GM12878 (cell line): ENCODE results near the gene SPAG7. TPM values are rescaled to one million over a fixed set of nuclear protein-coding genes. Genes with fewer than 3 reads are reported as not detected.

Source experiments
- ATAC-seq: fragments of 200-7000 bp; cut with Tn5 transposase; 3 replicates; pipeline ENCODE4 v1.9.1; 2020; ENCODE audit warnings: mild to moderate bottlenecking, moderate library complexity
- BruUV-seq: library from RNA; stranded (reverse); fragments of 400-500 nt; replicated peaks from 2 replicates; lab custom pipeline; 2021; lab: Mats Ljungman, UMichigan
- CTCF ChIA-PET: fragments of 300-600 bp; sonication (Branson Sonifier 250); formaldehyde crosslinking; extraction: SDS; loops from one replicate; lab custom pipeline; 2021; ENCODE audit warnings: inconsistent platforms; lab: Yijun Ruan, JAX
- POLR2A ChIA-PET: fragments of 350-600 bp; formaldehyde crosslinking; extraction: SDS; loops from one replicate; lab custom pipeline; 2021; ENCODE audit warnings: inconsistent platforms; lab: Charles Lee
- RAD21 ChIA-PET: fragments of 300-600 bp; sonication (Branson Sonifier 250); formaldehyde crosslinking; loops from one replicate; lab custom pipeline; 2023; ENCODE audit warnings: antibody characterized with exemption; ENCODE audit not compliant: unreplicated experiment; lab: Charles Lee
- SMC1A ChIA-PET: fragments of 300-600 bp; sonication (Branson Sonifier 250); formaldehyde crosslinking; loops from one replicate; lab custom pipeline; 2023; ENCODE audit not compliant: unreplicated experiment, uncharacterized antibody; lab: Charles Lee
- DNase-seq: peaks from one replicate; pipeline ENCODE4 v3.0.0-alpha.2; 2011; ENCODE audit warnings: low read depth, low spot score
- FAIRE-seq: peaks from 3 replicates; lab custom pipeline; 2011; peaks lifted over from hg19 to GRCh38; lab: Jason Lieb, UNC
- H2AFZ ChIP-seq: 2 replicates; pipeline ENCODE4 v1.6.0; 2011; ENCODE audit warnings: low read depth, low read length, control low read depth; ENCODE audit not compliant: control insufficient read depth
- H3K27ac ChIP-seq: 2 replicates; pipeline ENCODE4 v1.5.1; 2011; ENCODE audit warnings: control low read depth; ENCODE audit not compliant: control insufficient read depth, insufficient read depth
- H3K27me3 ChIP-seq, 2 experiments: replicated peaks in 1 of 2; 2 replicates each; pipeline versions ENCODE4 v1.6.0 to v1.6.1; 2011; ENCODE audit warnings: low read length in 1 of 2; ENCODE audit not compliant: control insufficient read depth in 2 of 2, insufficient read depth in 2 of 2
- H3K36me3 ChIP-seq, 2 experiments: 2 replicates each; pipeline ENCODE4 v1.5.1; 2011; ENCODE audit warnings: low read length in 1 of 2; ENCODE audit not compliant: control insufficient read depth in 2 of 2, insufficient read depth in 2 of 2
- H3K4me1 ChIP-seq: 2 replicates; pipeline ENCODE4 v1.6.1; 2011; ENCODE audit warnings: mild to moderate bottlenecking, low read length, moderate library complexity, mixed read lengths; ENCODE audit not compliant: control insufficient read depth, insufficient read depth
- H3K4me2 ChIP-seq: 2 replicates; pipeline ENCODE4 v1.6.0; 2011; ENCODE audit warnings: control low read depth; ENCODE audit not compliant: control insufficient read depth, insufficient read depth
- H3K4me3 ChIP-seq: fragments of 200-600 bp; sonication (generic); 2 replicates; pipeline ENCODE4 v1.5.1; 2016
- H3K79me2 ChIP-seq: 2 replicates; pipeline ENCODE4 v1.6.0; 2011; ENCODE audit warnings: low read length; ENCODE audit not compliant: control insufficient read depth, insufficient read depth
- H3K9ac ChIP-seq: 2 replicates; pipeline ENCODE4 v1.8.0; 2011; ENCODE audit warnings: low read length, control low read depth, mixed read lengths; ENCODE audit not compliant: control insufficient read depth, insufficient read depth
- H3K9me3 ChIP-seq: replicated peaks from 3 replicates; pipeline ENCODE4 v1.5.1; 2011; ENCODE audit warnings: mild to moderate bottlenecking, low read length; ENCODE audit not compliant: control insufficient read depth, insufficient read depth
- H4K20me1 ChIP-seq: 2 replicates; pipeline ENCODE4 v1.6.0; 2011; ENCODE audit not compliant: control insufficient read depth, insufficient read depth
- PBX3 ChIP-seq: IDR thresholded peaks from 2 replicates; pipeline ENCODE4 v1.6.1; 2011; ENCODE audit warnings: mild to moderate bottlenecking, low read depth, low read length, moderate library complexity; ENCODE audit not compliant: insufficient replicate concordance
- RAD51 ChIP-seq: fragments of 450-650 bp; IDR thresholded peaks from 2 replicates; pipeline ENCODE4 v1.6.1; 2016; ENCODE audit warnings: moderate library complexity, mild to moderate bottlenecking, inconsistent platforms
- SMARCA5 ChIP-seq: fragments of 450-650 bp; IDR thresholded peaks from 2 replicates; pipeline ENCODE4 v1.6.1; 2017; ENCODE audit warnings: mild to moderate bottlenecking
- STAT1 ChIP-seq: fragments of 450-650 bp; conservative IDR thresholded peaks from 2 replicates; pipeline ENCODE4 v1.6.1; 2014; ENCODE audit warnings: antibody characterized with exemption, mild to moderate bottlenecking
- USF2 ChIP-seq: IDR thresholded peaks from 2 replicates; pipeline ENCODE4 v1.6.1; 2011; ENCODE audit warnings: low read depth, low read length, improper control_type of control experiment, borderline replicate concordance
- ZBED1 ChIP-seq: IDR thresholded peaks from 2 replicates; pipeline ENCODE4 v1.6.1; 2016; ENCODE audit warnings: borderline replicate concordance
- ZBTB33 ChIP-seq: fragments of 450-650 bp; IDR thresholded peaks from 2 replicates; pipeline ENCODE4 v1.6.1; 2017; ENCODE audit warnings: mild to moderate bottlenecking
- WGBS: methylation state at CpG from one replicate; pipeline ENCODE4 v1.1.6; 2016; ENCODE audit warnings: low lambda C conversion rate; ENCODE audit not compliant: insufficient replicate concordance, insufficient coverage; ENCODE audit errors: missing lambda C conversion rate; 5-methylcytosine and 5-hydroxymethylcytosine counted together
- in situ Hi-C: fragments of 300-500 bp; cut with MboI; formaldehyde crosslinking; loops from 9 replicates; pipeline ENCODE4 v1.14.3; 2018; ENCODE audit warnings: mixed read lengths
- intact Hi-C: fragments of 100-400 bp; cut with micrococcal nuclease; formaldehyde crosslinking; loops from one replicate; pipeline ENCODE4 v1.14.2; 2022; ENCODE audit not compliant: unreplicated experiment
- polyA plus RNA-seq, 11 experiments: library from polyadenylated mRNA; depleted of rRNA in 4 of 11; unstranded in 6 of 11; stranded (reverse) in 5 of 11; fragments of >200 nt; fragmentation: Nextera tagmentation in 4 of 11; fragmentation: Illumina TruSeq in 1 of 11; extraction: Ambion mirVana in 4 of 11; extraction: Trizol in 1 of 11; gene quantifications; 1 replicate in 1 of 11; 2 replicates in 10 of 11; pipeline versions ENCODE4 v1.2.1 to v1.2.3, GENCODE V29; 2011 to 2016; ENCODE audit warnings: inconsistent platforms in 2 of 11, missing spikeins in 2 of 11, low read depth in 1 of 11
- total RNA-seq, 4 experiments: library from RNA; depleted of rRNA in 3 of 4; stranded (reverse); fragments of >200 nt in 3 of 4; fragmentation: Illumina TruSeq in 1 of 4; extraction: Trizol in 1 of 4; gene quantifications; 2 replicates each; pipeline versions ENCODE4 v1.2.1 to v1.2.3, GENCODE V29; 2013 to 2021
- TF ChIP-seq, protein P1 (sequence below): IDR thresholded peaks from 2 replicates; pipeline ENCODE4 v1.6.1; 2012; ENCODE audit warnings: improper control_type of control experiment, low read depth, low read length; ENCODE audit not compliant: insufficient replicate concordance
- TF ChIP-seq, protein P2 (sequence below): fragments of 450-650 bp; IDR thresholded peaks from 2 replicates; pipeline ENCODE4 v1.6.1; 2017; ENCODE audit warnings: borderline replicate concordance

SPAG7 gene
- total and polyA plus RNA-seq, 10 of the 15 experiments (the other 5 are each of a cell fraction or from before 2014, with no cell fraction given), result 7.9 to 146 (median 88.7) TPM

DNA sequence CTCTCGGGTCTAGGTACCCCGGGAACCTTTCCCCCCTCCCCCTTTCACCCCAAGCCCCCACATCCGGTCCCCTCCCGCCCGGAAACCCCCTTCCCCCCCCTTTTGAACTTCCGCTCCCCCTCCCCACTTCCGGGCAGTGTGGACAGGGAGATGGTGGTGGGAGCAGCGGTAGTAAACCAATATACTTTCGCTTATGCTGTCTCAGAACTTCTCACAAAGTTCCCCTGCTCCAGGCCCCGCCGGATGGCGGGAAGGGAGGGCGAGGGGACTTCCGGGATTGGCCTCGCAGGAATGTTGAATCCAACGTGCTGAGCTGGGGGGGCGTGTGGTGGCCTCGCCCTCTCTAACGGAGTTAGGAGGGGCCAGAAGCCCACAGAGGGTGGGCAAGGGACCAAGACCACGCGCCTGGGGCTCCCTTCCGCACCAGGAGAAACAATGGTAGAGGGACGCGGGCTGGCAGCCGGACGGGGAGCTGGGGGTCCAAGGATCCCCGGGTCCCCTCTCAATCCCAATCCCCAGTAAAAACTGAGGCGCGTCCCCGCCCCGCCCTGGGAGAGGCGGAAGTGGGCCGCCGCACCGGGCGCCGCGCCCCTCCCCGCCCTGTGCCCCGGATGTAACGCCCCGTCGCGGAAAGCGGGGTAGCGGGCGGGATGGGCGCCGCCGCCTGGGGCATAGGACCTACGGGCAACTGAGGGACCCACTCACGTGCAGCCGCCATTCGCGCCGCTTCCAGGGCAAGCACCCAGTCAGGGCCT is 20.0 kb downstream of the SPAG7 start (continued):
- TF ChIP-seq ZBTB33 (no peak), SMARCA5 (peak; percentile 6)

DNA sequence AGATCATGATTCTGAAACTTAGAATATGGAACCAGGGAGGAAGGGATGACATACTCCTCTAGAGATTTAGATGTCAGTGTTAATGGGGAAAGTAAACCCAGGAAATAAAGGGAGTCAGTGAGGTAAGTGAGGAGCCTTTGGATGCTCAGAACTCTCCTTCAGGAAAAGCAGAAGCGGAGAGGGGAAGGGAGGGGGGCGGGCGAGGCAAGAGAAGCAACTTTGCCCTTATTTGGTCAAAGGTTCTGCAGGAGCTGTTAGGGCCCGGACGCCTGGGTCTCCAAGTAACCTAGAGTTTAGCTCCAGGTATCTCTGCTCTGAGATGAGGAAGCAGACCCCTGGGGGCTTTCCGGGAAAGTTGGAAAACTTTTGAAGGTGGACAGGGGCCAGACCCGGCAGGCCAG is 20.6 kb downstream of the SPAG7 start:
- Histone ChIP-seq H3K4me3 (peak overlapping the region; percentile 96), H2AFZ (no peak overlapping the region), H3K4me1 (peaks cover 51% of the 10 kb centered on the region), H3K27ac (peak overlapping the region; percentile 100), H3K36me3 (peaks cover 20% of the 10 kb centered on the region in 2 experiments), H3K9me3 (no peaks in the 10 kb centered on the region), H3K4me2 (peak overlapping the region; percentile 55), H3K27me3 (no peaks in the 10 kb centered on the region), H4K20me1 (peaks cover 5% of the 10 kb centered on the region), H3K9ac (peak overlapping the region; percentile 100), H3K79me2 (peaks cover 77% of the 10 kb centered on the region)
- 0% methylated on average over 6 of the region's 7 CpGs for WGBS
- intact Hi-C loops, result no loop called here
- ATAC-seq (no peak), FAIRE-seq (no peak), DNase-seq (no peak)
- CTCF ChIA-PET, result interaction anchor here (1.0 to 3.3 kb wide), 3 partner anchors 19 to 38 kb away, joined by 4 to 13 read pairs (median 12); partner anchors contain the start of gene SPAG7
- in situ Hi-C loops, result no loop called here
- POLR2A ChIA-PET, result interaction anchor here (0.8 to 17.5 kb wide), 3 partner anchors 19 to 115 kb away, joined by 4 to 272 read pairs (median 5); partner anchors contain the start of genes INCA1, KIF1C and SPAG7
- RAD21 ChIA-PET, result interaction anchor here (0.7 to 9.8 kb wide), 5 partner anchors 7 to 44 kb away, joined by 3 to 73 read pairs (median 4); partner anchors contain the start of genes CAMTA2, CHRNE, RNF167 and SLC25A11
- no TSS peak for BruUV-seq
- SMC1A ChIA-PET, result interaction anchor here (7.1 kb wide), 1 partner anchor 20 kb away, joined by 50 read pairs; the partner anchor contains the start of gene SPAG7
- TF ChIP-seq, protein P1, sequence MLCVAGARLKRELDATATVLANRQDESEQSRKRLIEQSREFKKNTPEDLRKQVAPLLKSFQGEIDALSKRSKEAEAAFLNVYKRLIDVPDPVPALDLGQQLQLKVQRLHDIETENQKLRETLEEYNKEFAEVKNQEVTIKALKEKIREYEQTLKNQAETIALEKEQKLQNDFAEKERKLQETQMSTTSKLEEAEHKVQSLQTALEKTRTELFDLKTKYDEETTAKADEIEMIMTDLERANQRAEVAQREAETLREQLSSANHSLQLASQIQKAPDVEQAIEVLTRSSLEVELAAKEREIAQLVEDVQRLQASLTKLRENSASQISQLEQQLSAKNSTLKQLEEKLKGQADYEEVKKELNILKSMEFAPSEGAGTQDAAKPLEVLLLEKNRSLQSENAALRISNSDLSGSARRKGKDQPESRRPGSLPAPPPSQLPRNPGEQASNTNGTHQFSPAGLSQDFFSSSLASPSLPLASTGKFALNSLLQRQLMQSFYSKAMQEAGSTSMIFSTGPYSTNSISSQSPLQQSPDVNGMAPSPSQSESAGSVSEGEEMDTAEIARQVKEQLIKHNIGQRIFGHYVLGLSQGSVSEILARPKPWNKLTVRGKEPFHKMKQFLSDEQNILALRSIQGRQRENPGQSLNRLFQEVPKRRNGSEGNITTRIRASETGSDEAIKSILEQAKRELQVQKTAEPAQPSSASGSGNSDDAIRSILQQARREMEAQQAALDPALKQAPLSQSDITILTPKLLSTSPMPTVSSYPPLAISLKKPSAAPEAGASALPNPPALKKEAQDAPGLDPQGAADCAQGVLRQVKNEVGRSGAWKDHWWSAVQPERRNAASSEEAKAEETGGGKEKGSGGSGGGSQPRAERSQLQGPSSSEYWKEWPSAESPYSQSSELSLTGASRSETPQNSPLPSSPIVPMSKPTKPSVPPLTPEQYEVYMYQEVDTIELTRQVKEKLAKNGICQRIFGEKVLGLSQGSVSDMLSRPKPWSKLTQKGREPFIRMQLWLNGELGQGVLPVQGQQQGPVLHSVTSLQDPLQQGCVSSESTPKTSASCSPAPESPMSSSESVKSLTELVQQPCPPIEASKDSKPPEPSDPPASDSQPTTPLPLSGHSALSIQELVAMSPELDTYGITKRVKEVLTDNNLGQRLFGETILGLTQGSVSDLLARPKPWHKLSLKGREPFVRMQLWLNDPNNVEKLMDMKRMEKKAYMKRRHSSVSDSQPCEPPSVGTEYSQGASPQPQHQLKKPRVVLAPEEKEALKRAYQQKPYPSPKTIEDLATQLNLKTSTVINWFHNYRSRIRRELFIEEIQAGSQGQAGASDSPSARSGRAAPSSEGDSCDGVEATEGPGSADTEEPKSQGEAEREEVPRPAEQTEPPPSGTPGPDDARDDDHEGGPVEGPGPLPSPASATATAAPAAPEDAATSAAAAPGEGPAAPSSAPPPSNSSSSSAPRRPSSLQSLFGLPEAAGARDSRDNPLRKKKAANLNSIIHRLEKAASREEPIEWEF, result no peak
- no peak for TF ChIP-seq STAT1
- no peak for TF ChIP-seq ZBED1
- TF ChIP-seq USF2, result no peak
- TF ChIP-seq RAD51, result no peak
- TF ChIP-seq, protein P2, sequence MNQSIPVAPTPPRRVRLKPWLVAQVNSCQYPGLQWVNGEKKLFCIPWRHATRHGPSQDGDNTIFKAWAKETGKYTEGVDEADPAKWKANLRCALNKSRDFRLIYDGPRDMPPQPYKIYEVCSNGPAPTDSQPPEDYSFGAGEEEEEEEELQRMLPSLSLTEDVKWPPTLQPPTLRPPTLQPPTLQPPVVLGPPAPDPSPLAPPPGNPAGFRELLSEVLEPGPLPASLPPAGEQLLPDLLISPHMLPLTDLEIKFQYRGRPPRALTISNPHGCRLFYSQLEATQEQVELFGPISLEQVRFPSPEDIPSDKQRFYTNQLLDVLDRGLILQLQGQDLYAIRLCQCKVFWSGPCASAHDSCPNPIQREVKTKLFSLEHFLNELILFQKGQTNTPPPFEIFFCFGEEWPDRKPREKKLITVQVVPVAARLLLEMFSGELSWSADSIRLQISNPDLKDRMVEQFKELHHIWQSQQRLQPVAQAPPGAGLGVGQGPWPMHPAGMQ, result no peak
- peak; percentile 15 for TF ChIP-seq PBX3
